SK-N-SH (cell line): ENCODE results near the gene TMEM144.

Experiments used
- CTCF ChIP-seq: fragments of 200-600 bp; sonication (generic); IDR thresholded peaks from 2 replicates; pipeline ENCODE4 v1.6.1; 2017; ENCODE audit warnings: antibody characterized with exemption, mild to moderate bottlenecking, moderate library complexity
- JUND ChIP-seq: IDR thresholded peaks from 2 replicates; pipeline ENCODE4 v1.4.0; 2012
- RAD21 ChIP-seq: IDR thresholded peaks from 2 replicates; pipeline ENCODE4 v1.6.1; 2012; ENCODE audit warnings: mild to moderate bottlenecking, low read length
- TAF1 ChIP-seq: IDR thresholded peaks from 2 replicates; pipeline ENCODE4 v1.6.1; 2012; ENCODE audit warnings: low read depth, mild to moderate bottlenecking, low read length, moderate library complexity, borderline replicate concordance
- TCF12 ChIP-seq: IDR thresholded peaks from 2 replicates; pipeline ENCODE4 v1.4.0; 2012

GRCh38 chr4:158181906-158182305 is 28.4 kb upstream of the TMEM144 start:
- TF ChIP-seq TAF1 = no peak
- TF ChIP-seq RAD21 = no peak
- no peak for TF ChIP-seq CTCF
- no peak for TF ChIP-seq TCF12
- TF ChIP-seq JUND = no peak
